Measurements from ENCODE around the gene SC5D. TPM values are rescaled to one million over a fixed set of nuclear protein-coding genes. Genes with fewer than 3 reads are reported as not detected.

The SC5D gene
- total RNA-seq, 1 donor from 2014 or later: 23.0 TPM

DNA sequence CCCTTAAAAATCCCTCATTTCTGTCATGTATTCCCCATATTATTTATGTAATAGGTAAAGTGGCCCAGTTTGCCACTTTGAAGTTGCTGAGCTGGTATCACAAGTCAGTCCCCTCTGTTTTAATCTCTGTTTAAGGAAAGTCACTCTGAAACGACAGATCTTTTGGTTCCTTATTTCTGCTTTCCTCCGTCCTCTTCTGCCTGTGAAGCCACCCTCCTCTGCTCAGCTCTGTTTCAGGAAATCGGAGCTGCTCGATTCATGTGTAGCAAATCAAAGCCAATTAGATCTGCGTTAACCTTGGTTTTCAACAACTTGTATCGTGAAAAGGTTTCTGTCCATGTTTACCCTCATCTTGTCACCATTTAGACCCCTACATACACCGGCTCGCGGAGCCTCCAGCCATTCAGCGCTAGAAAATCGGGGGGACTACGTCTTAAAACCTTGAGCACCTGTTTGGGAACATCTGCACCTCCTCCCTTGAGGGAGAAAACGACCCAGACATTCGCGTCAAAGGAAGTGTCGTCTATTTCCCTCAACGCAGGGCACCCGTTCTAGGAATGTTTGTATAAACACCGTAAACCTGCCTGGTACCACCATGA is 576 bp upstream of the SC5D start:
- intact Hi-C loops (cut with micrococcal nuclease): loop anchor here (1.0 to 10.0 kb wide), 13 partner anchors 43 to 1773 kb away; partner anchors contain the start of genes ARHGEF12, HSPA8, SORL1 and SORL1-AS1

DNA sequence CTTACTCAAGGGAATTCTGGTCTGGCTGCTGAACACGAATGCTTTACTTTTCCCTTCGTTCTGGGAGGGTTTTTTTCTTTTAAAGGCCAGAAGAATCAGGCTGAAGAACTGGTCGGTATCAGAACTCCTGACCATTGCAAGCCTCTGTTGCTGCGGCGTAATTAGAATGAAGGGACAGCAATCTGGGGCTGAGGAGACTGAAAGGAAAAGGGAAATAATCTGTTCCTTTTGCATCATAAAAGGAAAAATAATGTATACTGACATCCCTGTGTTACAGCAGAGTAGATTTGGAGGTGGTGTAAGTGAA is 670 bp downstream of the SC5D start:
- intact Hi-C loops (cut with micrococcal nuclease): loop anchor here (2.0 to 10.0 kb wide), 3 partner anchors 266 to 1772 kb away; partner anchors contain the start of gene HSPA8

DNA sequence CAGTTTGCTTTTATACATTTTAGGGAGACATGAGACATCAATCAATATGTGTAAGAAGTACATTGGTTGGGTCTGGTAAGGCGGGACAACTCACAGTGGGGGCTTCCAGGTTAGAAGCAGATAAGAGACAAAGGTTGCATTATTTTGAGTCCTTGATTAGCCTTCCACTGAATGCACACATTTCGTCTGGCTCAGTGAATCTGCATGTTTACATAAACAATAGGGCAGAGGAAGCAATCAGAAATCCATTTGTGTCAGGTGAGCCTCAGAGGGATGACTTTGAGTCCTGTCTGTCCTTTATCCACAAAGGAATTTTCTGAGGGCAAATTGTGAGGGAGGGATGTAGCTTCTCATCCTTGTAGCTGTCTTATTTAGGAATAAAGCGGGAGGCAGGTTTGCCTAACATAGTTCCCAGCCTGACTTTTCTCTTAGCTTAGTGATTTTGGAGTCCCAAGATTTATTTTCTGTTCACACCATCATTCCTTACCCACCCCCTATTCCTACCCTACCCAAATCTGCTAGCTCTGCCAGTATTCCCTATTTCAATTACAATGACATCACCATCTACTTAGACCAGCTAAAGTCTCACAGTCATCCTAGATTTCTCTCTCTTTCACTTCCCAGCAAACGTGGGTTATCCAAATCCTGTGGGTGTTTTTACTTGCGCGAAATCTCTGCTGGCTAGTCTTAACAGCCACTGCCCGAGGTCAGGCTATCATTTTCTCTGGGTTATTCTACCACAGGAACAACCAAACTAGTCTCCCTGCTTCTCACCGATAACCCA is 2.9 kb downstream of the SC5D start:
- intact Hi-C loops (cut with micrococcal nuclease): loop anchor here (10.0 kb wide), 1 partner anchor 1769 kb away; the partner anchor contains the start of gene HSPA8

DNA sequence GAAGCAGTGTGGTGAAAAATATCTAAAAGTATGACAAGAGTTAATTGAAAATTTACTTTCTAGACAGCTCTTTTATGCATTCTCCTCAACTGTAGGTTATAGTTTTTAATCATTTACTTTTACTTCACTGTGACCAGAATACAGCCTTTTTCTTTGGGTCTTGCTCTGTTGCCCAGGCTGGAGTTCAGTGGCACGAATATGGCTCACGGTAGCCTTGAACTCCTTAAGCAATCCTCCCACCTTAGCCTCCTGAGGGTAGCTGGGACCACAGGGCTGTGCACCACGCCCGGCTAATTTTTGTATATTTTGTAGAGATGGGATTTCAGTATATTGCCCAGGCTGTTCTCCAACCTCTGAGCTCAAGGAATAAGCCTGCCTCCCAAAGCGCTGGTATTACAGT is 5.3 kb downstream of the SC5D start:
- intact Hi-C loops (cut with micrococcal nuclease): loop anchor here (10.0 kb wide), 1 partner anchor 1767 kb away; the partner anchor contains the start of gene HSPA8

DNA sequence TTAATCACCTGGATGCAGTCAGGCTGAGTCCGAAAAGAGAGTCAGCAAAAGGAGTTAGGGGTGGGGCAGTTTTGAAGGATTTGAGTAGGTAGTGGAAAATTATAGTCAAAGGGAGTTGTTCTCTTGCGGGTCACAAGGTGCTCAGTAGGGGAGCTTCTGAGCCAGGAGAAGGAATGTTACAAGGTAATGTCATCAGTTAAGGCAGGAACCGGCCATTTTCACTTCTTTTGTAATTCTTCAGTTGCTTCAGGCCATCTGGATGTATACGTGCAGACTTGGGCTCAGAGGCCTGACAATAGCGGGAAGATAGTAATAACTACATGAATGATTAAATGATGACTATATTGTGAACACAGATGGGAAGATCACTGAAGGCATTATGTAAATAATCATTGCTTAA is 6.2 kb downstream of the SC5D start:
- intact Hi-C loops (cut with micrococcal nuclease): loop anchor here (10.0 kb wide), 1 partner anchor 1766 kb away; the partner anchor contains the start of gene HSPA8

DNA sequence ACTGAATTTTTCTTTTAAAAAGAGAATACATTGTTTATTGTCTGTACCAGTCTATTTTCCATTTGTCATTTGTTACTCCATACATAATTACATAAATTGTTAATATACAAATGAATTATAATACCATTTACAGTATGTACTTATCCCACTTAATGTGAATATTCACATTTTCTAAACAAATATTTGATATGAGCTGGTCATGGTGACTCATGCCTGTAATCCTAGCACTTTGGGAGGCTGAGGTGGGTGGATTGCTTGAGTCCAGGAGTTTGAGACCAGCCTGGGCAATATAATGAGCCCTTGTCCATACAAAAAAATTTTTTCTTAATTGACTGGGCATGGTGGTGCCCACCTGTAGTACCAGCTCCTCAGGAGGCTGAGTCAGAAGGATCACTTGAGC is 6.8 kb downstream of the SC5D start:
- intact Hi-C loops (cut with micrococcal nuclease): loop anchor here (10.0 kb wide), 1 partner anchor 1765 kb away; the partner anchor contains the start of gene HSPA8

DNA sequence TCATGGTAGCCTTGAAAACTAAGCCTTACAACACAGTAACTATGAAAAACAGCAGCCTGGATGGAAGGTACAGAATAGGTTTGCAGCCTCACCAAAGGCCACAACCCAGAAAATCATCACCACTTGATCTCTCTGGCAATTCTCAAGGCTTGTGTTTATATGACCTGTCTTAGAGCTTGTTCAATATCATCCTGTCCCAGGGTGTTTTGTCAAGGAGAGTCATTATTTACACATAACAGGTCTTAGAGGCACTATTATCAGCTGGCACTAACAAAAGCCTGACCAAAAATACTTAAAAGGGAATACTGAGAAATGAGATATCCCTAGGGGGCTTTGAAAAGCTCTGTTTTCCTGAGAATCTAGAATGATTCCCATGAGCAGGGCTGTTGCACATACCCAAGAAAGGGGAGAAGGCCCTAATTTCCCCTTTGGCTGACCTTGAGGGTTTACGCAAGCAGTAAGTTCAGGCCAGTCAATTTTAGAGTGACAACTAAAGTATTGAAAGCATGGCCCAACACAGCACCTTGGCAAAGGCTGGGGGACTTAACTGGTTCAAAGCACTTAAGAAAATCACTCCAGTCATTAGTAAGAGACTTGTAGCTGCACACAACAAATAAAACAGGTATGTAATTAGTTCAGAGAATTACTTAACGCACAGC is 7.9 kb downstream of the SC5D start:
- intact Hi-C loops (cut with micrococcal nuclease): no loop called here

DNA sequence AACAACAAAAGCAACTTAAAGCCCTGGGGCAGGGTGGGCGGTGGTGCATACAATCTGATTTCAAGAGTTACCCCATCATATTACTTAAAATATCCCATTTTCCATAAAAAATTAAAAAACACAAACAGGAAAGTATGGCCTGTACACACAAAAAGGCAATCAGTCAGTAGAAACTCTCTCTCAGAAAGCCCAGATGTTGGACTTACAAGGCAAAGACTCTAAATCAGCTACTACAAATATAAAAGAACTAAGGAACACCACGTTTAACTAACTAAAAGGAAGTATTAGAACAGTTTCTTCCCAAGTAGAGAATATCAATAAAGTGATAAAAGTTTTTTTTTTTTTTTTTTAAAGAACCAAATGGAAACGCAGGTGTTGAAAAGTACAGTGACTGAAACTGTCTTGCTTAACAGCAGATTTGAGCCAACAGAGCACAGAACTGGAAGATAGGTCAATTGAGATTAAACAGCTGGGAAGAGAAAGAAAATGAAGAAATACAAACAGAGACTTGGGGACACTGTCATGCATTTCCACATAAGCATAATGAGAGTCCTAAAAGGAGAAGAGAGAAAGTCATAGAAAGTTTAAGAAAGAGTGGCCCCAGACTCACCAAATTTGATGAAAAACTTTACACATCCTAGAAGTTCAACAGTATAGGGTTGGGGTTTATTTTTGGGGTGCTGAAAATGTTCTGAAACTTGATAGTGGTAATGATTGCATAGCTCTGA is 8.6 kb downstream of the SC5D start:
- intact Hi-C loops (cut with micrococcal nuclease): no loop called here

DNA sequence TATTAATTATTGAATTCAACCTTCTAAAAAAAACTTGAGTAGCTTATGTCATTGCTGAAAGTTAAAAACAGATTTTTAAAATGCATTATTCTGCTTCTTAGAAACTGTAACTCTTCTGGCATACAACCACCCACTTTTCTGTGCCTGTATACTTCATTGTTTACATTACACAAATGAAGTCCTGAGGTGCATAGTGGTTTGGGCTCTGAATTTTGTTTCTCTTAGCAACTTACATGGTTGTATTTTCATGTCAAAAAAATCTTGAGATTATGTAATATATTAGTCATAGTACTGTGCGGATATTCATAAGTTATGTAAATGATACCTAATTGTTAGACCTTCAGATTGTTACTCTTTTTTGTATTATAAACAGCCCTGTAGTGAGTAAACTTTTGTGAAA is 12.2 kb downstream of the SC5D start:
- intact Hi-C loops (cut with micrococcal nuclease): no loop called here

DNA sequence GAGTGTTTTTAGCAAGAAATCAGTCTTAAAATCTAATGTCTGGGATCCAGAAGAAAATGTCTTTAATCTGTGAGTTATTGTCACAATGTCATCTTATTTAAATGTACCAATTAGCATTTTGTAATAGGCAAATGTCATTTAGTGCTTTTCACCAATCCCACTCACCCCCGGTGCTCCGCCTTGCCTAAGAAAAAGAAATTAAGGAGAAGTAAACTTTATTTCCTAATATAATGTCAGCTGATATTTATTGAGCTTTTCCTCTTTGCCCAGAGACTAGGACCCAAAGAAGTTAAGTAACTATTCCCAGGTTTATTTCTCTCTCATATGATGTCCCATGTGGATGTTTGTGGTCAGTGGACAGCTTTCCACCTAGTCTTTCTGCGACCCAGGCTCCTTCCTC is 16.2 kb downstream of the SC5D start:
- intact Hi-C loops (cut with micrococcal nuclease): no loop called here

DNA sequence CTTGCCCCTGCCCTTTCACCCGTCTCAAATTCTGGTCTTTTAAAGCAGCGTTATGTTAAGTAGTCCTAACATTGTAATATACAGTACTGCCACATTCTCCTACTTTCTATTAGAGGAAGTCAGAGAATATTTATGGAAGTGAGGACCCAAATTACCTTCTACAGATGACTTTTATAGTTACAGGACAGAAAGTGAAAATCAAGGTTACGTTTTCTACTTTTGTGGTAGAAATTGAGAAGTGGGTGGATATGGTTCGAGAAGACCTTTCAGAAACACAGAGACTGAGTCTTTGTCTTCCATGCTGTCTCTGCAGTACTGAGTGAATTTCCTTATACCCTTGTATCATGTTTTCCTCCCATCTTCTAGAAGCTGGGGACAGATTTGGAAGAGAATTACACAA is 17.1 kb downstream of the SC5D start:
- intact Hi-C loops (cut with micrococcal nuclease): no loop called here

DNA sequence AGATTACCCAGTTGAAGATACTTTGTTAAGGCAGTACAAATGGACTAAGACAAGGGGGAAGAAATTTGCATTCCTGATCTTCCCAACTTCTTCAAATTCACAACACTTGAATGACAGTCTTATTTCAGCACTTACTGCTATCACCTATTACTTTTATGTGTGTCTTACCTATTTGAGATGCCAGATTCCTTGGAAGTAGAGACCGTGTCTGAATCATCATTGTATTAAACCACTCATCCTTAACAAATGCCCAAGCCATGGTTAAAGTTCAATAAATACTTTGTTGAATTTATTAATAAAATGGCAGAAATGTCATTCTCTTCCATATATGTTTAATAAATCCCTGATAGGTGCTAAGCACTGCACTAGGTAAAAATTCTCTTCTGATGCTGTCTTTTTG is 18.3 kb downstream of the SC5D start:
- intact Hi-C loops (cut with micrococcal nuclease): no loop called here

DNA sequence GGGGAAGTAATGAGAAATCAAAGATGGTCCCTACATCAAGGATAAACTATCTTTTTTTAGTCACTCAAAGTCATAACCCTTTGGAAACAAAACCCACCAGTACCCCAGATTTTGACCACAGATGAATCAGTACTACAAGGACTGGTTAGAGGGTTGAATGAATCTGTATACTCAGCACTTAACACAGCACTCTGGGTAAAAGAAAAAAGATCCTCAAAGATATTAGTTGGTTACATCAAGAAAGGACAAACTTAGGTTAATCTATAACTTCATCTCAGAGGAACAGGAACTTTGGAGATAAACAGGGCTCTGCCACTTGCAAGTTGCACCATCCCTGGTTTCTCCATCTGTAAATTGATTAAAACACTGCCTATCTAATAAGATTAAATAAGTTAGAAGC is 18.8 kb downstream of the SC5D start:
- intact Hi-C loops (cut with micrococcal nuclease): no loop called here

DNA sequence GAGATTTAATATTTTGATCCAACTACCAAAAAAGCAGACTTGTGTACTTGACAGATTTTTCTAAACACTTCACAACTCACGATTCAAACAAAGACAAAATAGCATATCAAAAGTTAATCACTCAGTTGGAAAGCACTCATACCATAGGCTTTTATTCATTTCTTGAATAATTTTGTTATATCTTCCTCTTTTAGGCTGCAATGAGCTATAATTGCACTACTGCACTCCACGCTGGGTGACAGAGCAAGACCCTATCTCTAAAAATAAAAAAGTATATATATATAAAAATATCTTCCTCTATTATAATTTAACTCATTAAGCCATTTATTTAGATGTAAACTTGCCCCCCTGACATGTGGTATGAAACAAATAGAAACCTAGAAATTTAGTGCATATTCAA is 19.9 kb downstream of the SC5D start:
- intact Hi-C loops (cut with micrococcal nuclease): no loop called here

DNA sequence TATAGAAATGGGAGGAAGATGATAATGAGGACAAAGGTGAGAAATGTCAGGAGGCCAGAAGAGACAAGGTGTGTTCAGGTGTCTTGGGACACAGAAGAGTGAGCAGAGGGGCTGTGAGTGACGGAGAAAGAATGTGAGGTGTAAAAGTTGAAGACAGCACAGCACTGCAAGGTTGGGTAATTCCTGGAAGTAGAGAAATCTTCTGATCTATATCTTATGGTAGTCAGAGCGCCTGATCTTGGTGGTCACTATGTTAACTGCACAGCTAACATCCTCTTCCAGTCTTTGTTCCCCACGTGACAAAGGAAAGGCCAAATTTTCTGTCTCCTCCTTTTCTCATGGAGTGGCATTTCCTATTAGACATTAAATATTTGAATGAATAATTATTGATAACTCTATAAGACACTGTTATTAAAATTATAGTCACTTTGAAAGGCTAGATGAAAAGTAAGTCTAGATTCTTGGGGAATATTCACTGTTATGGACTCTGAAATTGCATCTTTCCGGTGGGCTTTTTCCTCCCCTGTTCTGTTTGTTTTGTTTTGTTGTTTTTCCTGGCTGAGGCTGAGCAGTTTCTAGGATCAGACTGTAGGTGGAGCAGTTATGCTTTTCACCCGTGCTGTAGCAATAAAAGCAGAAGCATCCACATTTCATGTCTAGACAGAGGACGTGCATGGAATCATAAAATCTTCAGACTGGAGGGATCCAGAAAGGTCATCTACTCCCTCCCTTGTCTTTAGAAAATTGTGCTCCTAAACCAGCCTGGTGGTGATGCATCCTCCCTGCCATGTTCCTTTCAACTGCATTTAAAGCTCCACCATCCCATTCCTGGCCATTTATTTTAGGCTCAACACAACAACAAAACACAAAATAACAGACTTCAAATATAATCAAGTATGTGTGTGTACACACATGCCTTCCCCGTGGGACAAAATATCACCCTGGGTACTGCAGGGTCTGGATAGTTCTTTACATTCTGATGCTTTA is 26.6 kb downstream of the SC5D start:
- intact Hi-C loops (cut with micrococcal nuclease): loop anchor here (1.0 to 2.0 kb wide), 6 partner anchors 70 to 336 kb away; no protein-coding TSS in a partner anchor

DNA sequence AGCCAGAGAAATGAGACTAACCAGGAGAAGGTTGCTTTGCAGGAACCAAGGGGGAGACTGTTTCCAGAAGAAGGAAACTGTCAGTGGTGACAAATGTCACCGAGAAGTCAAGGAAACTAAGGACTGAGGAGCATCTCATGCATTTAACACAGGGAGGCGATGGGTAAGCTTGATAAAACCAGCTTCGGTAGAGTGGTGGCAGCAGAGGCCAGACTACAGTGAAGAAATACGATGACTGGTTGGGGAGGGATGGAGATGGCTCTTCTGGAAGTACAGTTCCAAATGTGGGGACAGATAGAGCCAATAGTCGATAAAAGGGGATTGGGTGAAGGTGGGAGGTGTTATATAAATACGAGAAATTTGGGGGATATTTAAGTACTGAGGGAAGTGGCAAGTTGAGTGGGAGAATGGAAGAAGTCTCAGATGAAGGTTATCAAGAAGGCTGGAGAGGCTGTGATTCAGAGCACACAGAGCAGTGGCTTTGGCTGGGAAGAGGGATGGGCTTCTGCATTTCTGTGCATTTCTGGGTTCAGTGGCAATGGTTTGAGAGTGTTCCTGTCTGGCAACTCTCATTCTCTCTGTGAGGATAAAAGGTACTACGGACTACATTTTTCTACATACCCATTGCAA is 29.2 kb downstream of the SC5D start:
- intact Hi-C loops (cut with micrococcal nuclease): no loop called here

DNA sequence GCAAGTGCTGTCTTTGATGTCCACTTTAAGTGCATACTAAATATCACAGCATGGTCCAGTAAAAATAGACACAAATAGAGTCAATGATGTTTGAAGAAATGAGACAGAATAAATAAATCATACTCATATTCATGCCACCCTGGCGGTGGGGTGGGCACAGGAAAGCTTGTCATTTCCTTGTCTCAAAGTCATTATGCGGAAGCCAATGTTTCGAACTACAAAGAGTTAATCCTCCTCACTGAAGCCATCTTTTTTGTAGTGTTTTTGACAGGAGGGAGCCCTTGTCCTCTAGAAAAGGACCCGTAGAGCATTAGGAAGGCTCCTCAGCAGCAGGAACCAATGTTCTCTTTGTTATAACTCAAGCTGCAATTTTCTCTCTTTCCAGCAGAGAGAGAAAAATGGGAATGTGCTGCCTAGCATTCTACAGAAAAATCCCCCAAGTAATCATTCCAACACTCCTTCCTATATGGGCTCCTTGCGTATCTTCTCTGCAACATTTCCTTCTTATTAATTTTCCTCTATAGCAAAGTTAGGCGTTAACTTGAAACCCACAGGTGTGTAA is 30.6 kb downstream of the SC5D start:
- intact Hi-C loops (cut with micrococcal nuclease): no loop called here

DNA sequence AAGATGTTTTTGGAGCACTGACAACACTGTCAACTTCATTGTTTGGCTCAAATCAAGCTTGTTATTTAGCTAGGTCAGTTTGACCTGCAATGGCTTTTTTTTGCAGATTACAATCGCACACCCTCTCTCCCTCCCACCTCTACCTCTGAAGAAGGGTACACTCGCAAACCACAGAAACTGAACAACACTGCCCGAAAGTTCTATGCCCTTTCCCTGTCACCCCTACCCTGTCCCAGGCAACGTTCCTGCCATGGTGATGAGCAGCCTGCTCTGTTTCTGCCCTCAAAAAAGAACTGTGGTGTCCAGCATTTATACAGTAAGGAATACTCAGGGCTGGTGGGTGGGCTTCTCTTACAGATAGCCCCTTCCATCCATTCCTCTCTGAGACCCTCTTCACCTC is 33.7 kb downstream of the SC5D start:
- intact Hi-C loops (cut with micrococcal nuclease): no loop called here

DNA sequence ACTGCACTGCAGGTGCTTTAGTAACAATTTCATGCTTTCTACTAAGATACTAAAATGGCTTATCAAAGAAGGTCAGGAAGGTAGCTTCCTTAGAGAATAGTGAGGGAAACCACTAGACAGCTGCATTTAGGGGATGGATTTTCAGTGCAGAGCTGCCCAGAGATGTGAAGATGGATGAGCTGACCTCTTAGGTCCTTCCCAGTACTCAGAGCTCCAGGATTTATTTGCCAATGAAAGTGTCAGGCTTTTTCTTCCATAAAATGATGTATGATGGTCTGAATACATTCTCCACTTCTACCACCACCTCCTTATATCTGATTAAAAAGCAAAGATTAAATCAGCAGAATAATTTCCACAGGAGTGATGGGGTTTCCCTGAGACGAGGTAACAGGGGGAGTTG is 35.0 kb downstream of the SC5D start:
- intact Hi-C loops (cut with micrococcal nuclease): no loop called here

Measured in T-helper 1 cell treated with Interleukin-12 subunit alpha and Interleukin-12 subunit beta and Interleukin-4 antibody, amounts not matched to agents 30 ng/mL and 1 ng/mL, for 36 hours (primary cell).